Sigmoid colon (tissue), 7 donors: ENCODE measurements around the gene LYPD1. TPM values are rescaled to one million over a fixed set of nuclear protein-coding genes. Genes with fewer than 3 reads are reported as not detected.

ENCODE experiments used
- DNase-seq: peaks from one replicate; pipeline ENCODE4 v3.0.0-alpha.2; 2019
- H3K27ac ChIP-seq, 4 donors: fragments of 200-600 bp; sonication (generic); one replicate each; pipeline ENCODE4 v1.5.1; 2016 to 2019; ENCODE audit warnings: mild to moderate bottlenecking in 1 of 4
- H3K27me3 ChIP-seq, 3 donors: fragments of 200-600 bp; sonication (generic); one replicate each; pipeline ENCODE4 v1.5.1; 2019; ENCODE audit warnings: mild to moderate bottlenecking in 1 of 3
- H3K36me3 ChIP-seq, 4 donors: fragments of 200-600 bp; sonication (generic); one replicate each; pipeline ENCODE4 v1.5.1; 2016 to 2019
- H3K4me1 ChIP-seq, 4 donors: fragments of 200-600 bp; sonication (generic); one replicate each; pipeline ENCODE4 v1.5.1; 2017 to 2019
- H3K4me3 ChIP-seq, 4 donors: fragments of 200-600 bp; sonication (generic); one replicate each; pipeline ENCODE4 v1.5.1; 2017 to 2019; ENCODE audit warnings: mild to moderate bottlenecking in 2 of 4, moderate library complexity in 1 of 4
- H3K9me3 ChIP-seq, 4 donors: fragments of 200-600 bp in 3 of 4; sonication (generic) in 3 of 4; one replicate each; pipeline versions ENCODE4 v1.5.1 to v1.6.1; 2013 to 2019
- EP300 ChIP-seq, 4 donors: sonication (generic); formaldehyde crosslinking; IDR thresholded peaks; one replicate each; pipeline ENCODE4 v1.6.1; 2017; ENCODE audit warnings: antibody characterized with exemption in 4 of 4
- POLR2A ChIP-seq, 2 donors: fragments of 450-650 bp; IDR thresholded peaks; one replicate each; pipeline ENCODE4 v1.6.1; 2016; ENCODE audit warnings: antibody characterized with exemption in 2 of 2, mild to moderate bottlenecking in 2 of 2, moderate library complexity in 2 of 2
- POLR2AphosphoS5 ChIP-seq, 4 donors: sonication (generic); formaldehyde crosslinking; IDR thresholded peaks; one replicate each; pipeline ENCODE4 v1.6.1; 2017; ENCODE audit warnings: antibody characterized with exemption in 4 of 4
- WGBS, 2 donors: extraction: QIAGEN DNeasy Blood & Tissue Kit; methylation state at CpG; one replicate each; pipeline ENCODE4 v1.1.7; 2013; 5-methylcytosine and 5-hydroxymethylcytosine counted together
- intact Hi-C: fragments of 100-400 bp; cut with DNase I; formaldehyde crosslinking; loops from one replicate; pipeline ENCODE4 v1.15.1; 2023
- polyA plus RNA-seq, 3 donors: library from polyadenylated mRNA; stranded (reverse); fragments of 200-250 nt; gene quantifications; one replicate each; pipeline ENCODE4 v1.2.3, GENCODE V29; 2013
- total RNA-seq, 4 donors: library from RNA; depleted of rRNA; stranded (reverse); fragments of >200 nt; gene quantifications; one replicate each; pipeline ENCODE4 v1.1.0, GENCODE V29; 2016
- TF ChIP-seq, protein P1 (sequence below), 4 experiments: fragments of 450-650 bp in 3 of 4; fragments of 200-600 bp in 1 of 4; IDR thresholded peaks; one replicate each; pipeline ENCODE4 v1.5.1; 2016 to 2019; ENCODE audit warnings: antibody characterized with exemption in 4 of 4, mild to moderate bottlenecking in 3 of 4, moderate library complexity in 2 of 4
- donor health status: healthy with polysubstance abuse.
- donor health status: Bipolar disorder and iron deficiency.
- donor health status: healthy.

LYPD1 gene
- total and polyA plus RNA-seq, 7 donors: 0.82 to 8.0 (median 2.6) TPM; not detected in 1

- Histone ChIP-seq H3K9me3 (no peaks in the 10 kb centered on the region), H3K27ac (no peak overlapping the region), H3K27me3 (no peaks in the 10 kb centered on the region), H3K4me1 (no peaks in the 10 kb centered on the region), H3K4me3 (no peak overlapping the region), H3K36me3 (no peaks in the 10 kb centered on the region)
- TF ChIP-seq POLR2AphosphoS5 (IDR thresholded peaks at IDR 0.05) (no peak), POLR2A (IDR thresholded peaks at IDR 0.05) (no peak), EP300 (IDR thresholded peaks at IDR 0.05) (no peak)
- TF ChIP-seq, protein P1, sequence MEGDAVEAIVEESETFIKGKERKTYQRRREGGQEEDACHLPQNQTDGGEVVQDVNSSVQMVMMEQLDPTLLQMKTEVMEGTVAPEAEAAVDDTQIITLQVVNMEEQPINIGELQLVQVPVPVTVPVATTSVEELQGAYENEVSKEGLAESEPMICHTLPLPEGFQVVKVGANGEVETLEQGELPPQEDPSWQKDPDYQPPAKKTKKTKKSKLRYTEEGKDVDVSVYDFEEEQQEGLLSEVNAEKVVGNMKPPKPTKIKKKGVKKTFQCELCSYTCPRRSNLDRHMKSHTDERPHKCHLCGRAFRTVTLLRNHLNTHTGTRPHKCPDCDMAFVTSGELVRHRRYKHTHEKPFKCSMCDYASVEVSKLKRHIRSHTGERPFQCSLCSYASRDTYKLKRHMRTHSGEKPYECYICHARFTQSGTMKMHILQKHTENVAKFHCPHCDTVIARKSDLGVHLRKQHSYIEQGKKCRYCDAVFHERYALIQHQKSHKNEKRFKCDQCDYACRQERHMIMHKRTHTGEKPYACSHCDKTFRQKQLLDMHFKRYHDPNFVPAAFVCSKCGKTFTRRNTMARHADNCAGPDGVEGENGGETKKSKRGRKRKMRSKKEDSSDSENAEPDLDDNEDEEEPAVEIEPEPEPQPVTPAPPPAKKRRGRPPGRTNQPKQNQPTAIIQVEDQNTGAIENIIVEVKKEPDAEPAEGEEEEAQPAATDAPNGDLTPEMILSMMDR (IDR thresholded peaks at IDR 0.05): no peak
- intact Hi-C loops: no loop called here
- WGBS, 2 donors: 65 to 68% methylated on average over 4 of the region's 4 CpGs
- no peak for DNase-seq
These were observed 15.7 kb downstream of the LYPD1 start for GRCh38 chr2:132654335-132654734.

GRCh38 chr2:132652474-132652873 is 17.5 kb downstream of the LYPD1 start:
- 88 to 90% methylated on average over 8 of the region's 8 CpGs for WGBS, 2 donors
- TF ChIP-seq EP300 (IDR thresholded peaks at IDR 0.05): no peak
- no peak for TF ChIP-seq POLR2A (IDR thresholded peaks at IDR 0.05)
- TF ChIP-seq, protein P1 (IDR thresholded peaks at IDR 0.05): no peak
- no peak for TF ChIP-seq POLR2AphosphoS5 (IDR thresholded peaks at IDR 0.05)
- intact Hi-C loops: no loop called here
- Histone ChIP-seq H3K4me1 (no peaks in the 10 kb centered on the region), H3K4me3 (no peak overlapping the region), H3K27me3 (peaks cover 0 to 6% (median 0%) of the 10 kb centered on the region in 3 donors), H3K27ac (no peak overlapping the region), H3K36me3 (no peaks in the 10 kb centered on the region), H3K9me3 (no peaks in the 10 kb centered on the region)
- no peak for DNase-seq

DNA sequence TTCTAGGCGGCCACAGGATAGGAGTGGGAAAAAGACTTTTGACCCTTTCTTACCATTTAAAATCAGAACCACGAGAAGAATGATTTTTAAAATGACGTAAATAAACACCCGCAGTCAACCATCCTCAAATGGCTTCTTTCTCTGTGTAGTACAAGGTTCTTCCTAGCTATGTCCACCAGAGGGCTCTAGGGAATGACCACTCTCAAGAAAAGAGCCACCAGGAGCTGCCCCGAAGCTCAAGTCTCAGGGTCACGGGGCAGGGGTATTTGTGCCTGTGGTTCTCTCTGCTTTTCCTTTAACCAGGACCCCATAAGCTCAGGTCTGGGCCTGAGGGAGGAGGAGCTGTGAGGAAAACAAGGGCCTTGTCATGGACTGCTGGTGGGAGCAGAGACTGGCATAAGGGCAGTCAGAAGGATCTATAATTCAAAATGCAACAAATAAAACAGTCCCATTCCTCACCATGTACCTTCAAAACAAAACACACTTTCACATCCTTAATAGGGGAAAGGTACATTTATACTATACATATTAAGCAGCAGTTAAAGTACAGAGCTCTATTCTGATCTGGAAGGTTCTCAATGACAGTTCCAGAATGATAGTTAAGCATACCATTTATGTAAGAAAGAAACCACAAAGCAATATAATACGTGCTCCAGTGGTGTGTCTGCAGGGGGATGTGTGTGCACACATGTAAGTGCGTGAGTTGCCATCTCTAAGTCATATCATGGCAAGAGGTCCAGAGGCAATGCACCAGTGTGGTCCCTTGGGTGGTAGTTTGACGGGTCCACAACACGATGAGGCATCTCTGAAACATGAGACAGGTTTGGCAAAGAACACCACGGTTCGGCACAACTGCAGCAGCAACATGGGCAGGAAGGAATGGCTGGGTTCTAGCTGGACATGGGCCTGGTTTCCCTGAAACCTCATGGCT is 18.6 kb downstream of the LYPD1 start:
- Histone ChIP-seq H3K4me1 (no peaks in the 10 kb centered on the region), H3K9me3 (no peaks in the 10 kb centered on the region), H3K27me3 (peaks cover 0 to 10% (median 0%) of the 10 kb centered on the region in 3 donors), H3K4me3 (no peak overlapping the region), H3K36me3 (no peaks in the 10 kb centered on the region), H3K27ac (no peak overlapping the region)
- 76 to 77% methylated on average over 12 of the region's 12 CpGs for WGBS, 2 donors
- no peak for DNase-seq
- intact Hi-C loops: no loop called here
- no peak for TF ChIP-seq POLR2AphosphoS5 (IDR thresholded peaks at IDR 0.05)
- no peak for TF ChIP-seq POLR2A (IDR thresholded peaks at IDR 0.05)
- TF ChIP-seq, protein P1 (IDR thresholded peaks at IDR 0.05): peak in 2 of 4 experiments; percentile 47 to 49
- TF ChIP-seq EP300 (IDR thresholded peaks at IDR 0.05): no peak

- no peaks in the 10 kb centered on the region for H3K36me3 ChIP-seq
- peaks cover 0 to 16% (median 0%) of the 10 kb centered on the region in 3 donors for H3K27me3 ChIP-seq
- H3K4me1 ChIP-seq: no peaks in the 10 kb centered on the region
- TF ChIP-seq, protein P1 (IDR thresholded peaks at IDR 0.05): no peak
- TF ChIP-seq EP300 (IDR thresholded peaks at IDR 0.05) (no peak), POLR2AphosphoS5 (IDR thresholded peaks at IDR 0.05) (no peak), POLR2A (IDR thresholded peaks at IDR 0.05) (no peak)
- WGBS, 2 donors: 84 to 89% methylated on average over 8 of the region's 8 CpGs
- no peaks in the 10 kb centered on the region for H3K9me3 ChIP-seq
- intact Hi-C loops: no loop called here
- H3K4me3 ChIP-seq: no peak overlapping the region
- H3K27ac ChIP-seq: no peak overlapping the region
- DNase-seq: no peak
These were observed 23.4 kb downstream of the LYPD1 start for GRCh38 chr2:132646540-132647108.
